ENCODE results near the gene FBL.

- TF ChIP-seq, protein P1, sequence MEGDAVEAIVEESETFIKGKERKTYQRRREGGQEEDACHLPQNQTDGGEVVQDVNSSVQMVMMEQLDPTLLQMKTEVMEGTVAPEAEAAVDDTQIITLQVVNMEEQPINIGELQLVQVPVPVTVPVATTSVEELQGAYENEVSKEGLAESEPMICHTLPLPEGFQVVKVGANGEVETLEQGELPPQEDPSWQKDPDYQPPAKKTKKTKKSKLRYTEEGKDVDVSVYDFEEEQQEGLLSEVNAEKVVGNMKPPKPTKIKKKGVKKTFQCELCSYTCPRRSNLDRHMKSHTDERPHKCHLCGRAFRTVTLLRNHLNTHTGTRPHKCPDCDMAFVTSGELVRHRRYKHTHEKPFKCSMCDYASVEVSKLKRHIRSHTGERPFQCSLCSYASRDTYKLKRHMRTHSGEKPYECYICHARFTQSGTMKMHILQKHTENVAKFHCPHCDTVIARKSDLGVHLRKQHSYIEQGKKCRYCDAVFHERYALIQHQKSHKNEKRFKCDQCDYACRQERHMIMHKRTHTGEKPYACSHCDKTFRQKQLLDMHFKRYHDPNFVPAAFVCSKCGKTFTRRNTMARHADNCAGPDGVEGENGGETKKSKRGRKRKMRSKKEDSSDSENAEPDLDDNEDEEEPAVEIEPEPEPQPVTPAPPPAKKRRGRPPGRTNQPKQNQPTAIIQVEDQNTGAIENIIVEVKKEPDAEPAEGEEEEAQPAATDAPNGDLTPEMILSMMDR (optimal IDR thresholded peaks at IDR 0.05 in 1 of 3, IDR thresholded peaks at IDR 0.05 in 1 of 3, conservative IDR thresholded peaks at IDR 0.05 in 1 of 3; ENCODE audit: extremely low read depth in 1 of 3, insufficient read depth in 2 of 3, low read length in 3 of 3) = no peak
- no peak for TF ChIP-seq EZH2 (IDR thresholded peaks at IDR 0.05; ENCODE audit: low read length)
Observed at GRCh38 chr19:39828015-39828653, 18.0 kb downstream of the FBL start.

Measured in keratinocyte (primary cell).